VCaP (cell line): ENCODE results near the gene CNTN4.

Source experiments
- H3K27ac ChIP-seq: fragments of 450-650 bp; 2 replicates; pipeline ENCODE4 v1.5.1; 2017
- CTCF ChIP-seq: fragments of 450-650 bp; conservative IDR thresholded peaks from 2 replicates; pipeline ENCODE4 v1.5.1; 2017; ENCODE audit warnings: mild to moderate bottlenecking, moderate library complexity

Gene CNTN4

GRCh38 chr3:2889736-2890135 is 791.1 kb downstream of the CNTN4 start:
- TF ChIP-seq CTCF: no peak
- H3K27ac ChIP-seq: no peak overlapping the region

GRCh38 chr3:2896308-2896939 is 797.8 kb downstream of the CNTN4 start:
- no peak for TF ChIP-seq CTCF
- H3K27ac ChIP-seq: no peak overlapping the region

GRCh38 chr3:2897821-2898220 is 799.2 kb downstream of the CNTN4 start:
- TF ChIP-seq CTCF: no peak
- no peak overlapping the region for H3K27ac ChIP-seq

- no peak overlapping the region for H3K27ac ChIP-seq
- peak; percentile 56 for TF ChIP-seq CTCF
Observed at GRCh38 chr3:2898591-2899353, 800.1 kb downstream of the CNTN4 start.

- no peak for TF ChIP-seq CTCF
- H3K27ac ChIP-seq: no peak overlapping the region
Observed at GRCh38 chr3:2904054-2904453, 805.4 kb downstream of the CNTN4 start.

GRCh38 chr3:2908693-2909351 is 810.2 kb downstream of the CNTN4 start:
- no peak for TF ChIP-seq CTCF
- no peak overlapping the region for H3K27ac ChIP-seq

- no peak overlapping the region for H3K27ac ChIP-seq
- no peak for TF ChIP-seq CTCF
Observed at GRCh38 chr3:2910997-2911396, 812.3 kb downstream of the CNTN4 start.
